SH-SY5Y (cell line): ENCODE data around the gene ME1.

Experiments used
- GATA2 ChIP-seq: IDR thresholded peaks from 2 replicates; pipeline ENCODE4 v1.6.1; 2011; ENCODE audit warnings: mild to moderate bottlenecking, low read depth, low read length
- GATA3 ChIP-seq: IDR thresholded peaks from 2 replicates; pipeline ENCODE4 v1.6.1; 2011; ENCODE audit warnings: low read depth, mild to moderate bottlenecking, low read length, moderate library complexity

DNA sequence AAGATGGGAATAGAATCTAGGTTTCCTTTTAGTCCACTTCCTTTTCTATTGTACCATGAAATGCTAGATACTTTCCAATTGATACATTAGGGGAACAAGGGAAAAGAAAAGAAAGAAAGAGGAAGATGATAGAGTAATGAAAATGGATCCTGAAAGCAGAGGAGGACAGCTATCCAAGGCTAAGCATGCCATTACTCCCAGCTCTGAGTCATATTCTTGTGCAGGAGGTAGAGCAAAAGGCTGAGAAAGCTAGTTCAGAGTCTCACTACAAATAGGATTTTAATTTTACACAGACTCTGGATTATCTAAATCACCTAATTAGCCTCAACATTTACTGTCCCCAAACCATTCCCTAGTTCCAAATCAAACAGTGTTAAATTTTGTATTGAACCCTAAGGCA, 214.0 kb downstream of the ME1 start:
- TF ChIP-seq GATA3 (no peak), GATA2 (no peak)
